Upper lobe of right lung (tissue), 1 donor: Measurements from ENCODE around the gene UQCR11. TPM values are rescaled to one million over a fixed set of nuclear protein-coding genes. Genes with fewer than 3 reads are reported as not detected.
"Not testable (repeated sequence)": the region's sequence is repeated elsewhere in the genome, so short reads cannot be mapped to it uniquely, and the experiment has no call there.

Experiments used
- ATAC-seq: fragments of 200-7000 bp; cut with Tn5 transposase; one replicate; pipeline ENCODE4 v1.9.1; 2020; ENCODE audit warnings: mild to moderate bottlenecking, moderate library complexity
- DNase-seq: peaks from one replicate; pipeline ENCODE4 v3.0.0-alpha.2; 2020
- H3K27ac ChIP-seq: fragments of 200-600 bp; one replicate; pipeline ENCODE4 v1.8.0; 2022
- H3K27me3 ChIP-seq: fragments of 200-600 bp; one replicate; pipeline ENCODE4 v1.8.0; 2022; ENCODE audit warnings: mild to moderate bottlenecking
- H3K36me3 ChIP-seq: fragments of 200-600 bp; one replicate; pipeline ENCODE4 v1.8.0; 2022
- H3K4me1 ChIP-seq: fragments of 200-600 bp; one replicate; pipeline ENCODE4 v1.8.0; 2022
- H3K4me3 ChIP-seq: fragments of 200-600 bp; one replicate; pipeline ENCODE4 v1.8.0; 2022; ENCODE audit warnings: mild to moderate bottlenecking
- H3K9me3 ChIP-seq: fragments of 200-600 bp; one replicate; pipeline ENCODE4 v1.8.0; 2022
- CTCF ChIP-seq: fragments of 200-600 bp; IDR thresholded peaks from one replicate; pipeline ENCODE4 v1.8.0; 2022; ENCODE audit warnings: antibody characterized with exemption
- intact Hi-C: fragments of 100-400 bp; cut with DNase I; formaldehyde crosslinking; loops from one replicate; pipeline ENCODE4 v1.11.0; 2022
- total RNA-seq: library from RNA; stranded (reverse); fragmentation: NEBNext Ultra II Directional; extraction: Animal tissue kit (Norgen Biotek cat#: 25700); gene quantifications from one replicate; pipeline ENCODE4 v1.2.1, GENCODE V29; 2021
- donor health status: DM: no; HTN: yes; CAD: no; lungs with severe emphysema.

The UQCR11 gene
- total RNA-seq, 1 donor from 2014 or later: 167 TPM

GRCh38 chr19:1647501-1648458 is 42.5 kb upstream of the UQCR11 start:
- Histone ChIP-seq H3K36me3 (peaks cover 8% of the 10 kb centered on the region), H3K9me3 (no peaks in the 10 kb centered on the region), H3K4me3 (no peak overlapping the region), H3K27me3 (no peaks in the 10 kb centered on the region), H3K27ac (no peak overlapping the region), H3K4me1 (peaks cover 5% of the 10 kb centered on the region)
- no peak for ATAC-seq
- intact Hi-C loops: no loop called here
- no peak for DNase-seq
- no peak for TF ChIP-seq CTCF

GRCh38 chr19:1646659-1647453 is 41.6 kb upstream of the UQCR11 start:
- H3K36me3 ChIP-seq: peaks cover 8% of the 10 kb centered on the region
- ATAC-seq: no peak
- no peak for TF ChIP-seq CTCF
- no peaks in the 10 kb centered on the region for H3K27me3 ChIP-seq
- no peaks in the 10 kb centered on the region for H3K9me3 ChIP-seq
- intact Hi-C loops: no loop called here
- peaks cover 5% of the 10 kb centered on the region for H3K4me1 ChIP-seq
- no peak overlapping the region for H3K27ac ChIP-seq
- no peak overlapping the region for H3K4me3 ChIP-seq
- DNase-seq: no peak

GRCh38 chr19:1646149-1646548 is 40.9 kb upstream of the UQCR11 start:
- no peak overlapping the region for H3K27ac ChIP-seq
- H3K4me1 ChIP-seq: peaks cover 4% of the 10 kb centered on the region
- H3K27me3 ChIP-seq: no peaks in the 10 kb centered on the region
- no peak overlapping the region for H3K4me3 ChIP-seq
- DNase-seq (no peak), ATAC-seq (no peak)
- H3K36me3 ChIP-seq: peaks cover 8% of the 10 kb centered on the region
- no peak for TF ChIP-seq CTCF
- intact Hi-C loops: no loop called here
- H3K9me3 ChIP-seq: no peaks in the 10 kb centered on the region

- no peaks in the 10 kb centered on the region for H3K4me1 ChIP-seq
- no peak for DNase-seq
- no peak for TF ChIP-seq CTCF
- peaks cover 8% of the 10 kb centered on the region for H3K36me3 ChIP-seq
- H3K27me3 ChIP-seq: no peaks in the 10 kb centered on the region
- intact Hi-C loops: no loop called here
- H3K27ac ChIP-seq: no peak overlapping the region
- no peak overlapping the region for H3K4me3 ChIP-seq
- H3K9me3 ChIP-seq: no peaks in the 10 kb centered on the region
- no peak for ATAC-seq
Measured at GRCh38 chr19:1645299-1645698, 40.0 kb upstream of the UQCR11 start.

GRCh38 chr19:1644070-1644469 is 38.8 kb upstream of the UQCR11 start:
- Histone ChIP-seq H3K36me3 (peaks cover 8% of the 10 kb centered on the region), H3K4me1 (no peaks in the 10 kb centered on the region), H3K27ac (no peak overlapping the region), H3K4me3 (no peak overlapping the region), H3K27me3 (no peaks in the 10 kb centered on the region), H3K9me3 (no peaks in the 10 kb centered on the region)
- no peak for TF ChIP-seq CTCF
- DNase-seq: no peak
- intact Hi-C loops: no loop called here
- no peak for ATAC-seq

- peaks cover 26% of the 10 kb centered on the region for H3K36me3 ChIP-seq
- ATAC-seq, H3K4me1 ChIP-seq, intact Hi-C loops, DNase-seq, H3K27me3 ChIP-seq, H3K27ac ChIP-seq, H3K9me3 ChIP-seq, H3K4me3 ChIP-seq: not testable (repeated sequence)
Measured at GRCh38 chr19:1640893-1641448, 35.7 kb upstream of the UQCR11 start.
